GM19395 (cell line): ENCODE measurements around the gene SPCS1.
"Not testable (repeated sequence)": the region's sequence is repeated elsewhere in the genome, so short reads cannot be mapped to it uniquely, and the experiment has no call there.

ENCODE experiments used
- ATAC-seq: cut with Tn5 transposase; IDR thresholded peaks from one replicate; pipeline ENCODE4 v1.9.1; 2021; ENCODE audit warnings: mild to moderate bottlenecking, moderate library complexity; ENCODE audit not compliant: unreplicated experiment

SPCS1 gene

GRCh38 chr3:52728753-52729152, 22.8 kb downstream of the SPCS1 start:
- ATAC-seq, result not testable (repeated sequence)

GRCh38 chr3:52730681-52731080, 24.8 kb downstream of the SPCS1 start:
- no peak for ATAC-seq

GRCh38 chr3:52731590-52731989, 25.7 kb downstream of the SPCS1 start:
- no peak for ATAC-seq

DNA sequence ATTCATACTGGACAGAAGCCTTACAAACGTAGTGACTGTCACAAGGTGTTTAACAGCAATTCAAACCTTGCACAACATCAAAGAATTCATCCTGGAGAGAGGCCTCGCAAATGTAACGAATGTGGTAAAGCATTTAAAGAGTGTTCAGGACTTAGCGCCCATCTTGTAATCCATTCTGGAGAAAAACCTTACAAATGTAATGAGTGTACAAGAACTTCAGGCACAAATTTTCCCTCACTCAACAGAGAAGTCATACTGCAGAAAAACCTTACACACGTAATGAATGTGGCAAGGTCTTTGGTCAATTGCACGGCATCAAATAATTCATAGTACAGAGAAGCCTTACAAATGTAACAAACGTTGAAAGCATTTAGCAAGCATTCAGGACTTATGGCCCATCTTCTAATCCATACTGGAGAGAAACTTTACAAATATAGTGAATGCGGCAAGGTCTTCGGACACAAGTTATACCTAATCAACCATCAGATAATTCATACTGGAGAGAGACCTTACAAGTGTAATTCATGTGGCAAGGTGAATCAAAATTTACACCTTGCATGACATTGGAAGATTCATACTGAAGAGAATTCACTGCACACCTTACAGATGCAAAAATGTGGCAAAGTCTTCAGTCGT, 27.5 kb downstream of the SPCS1 start:
- no peak for ATAC-seq

GRCh38 chr3:52739730-52740129, 33.8 kb downstream of the SPCS1 start:
- no peak for ATAC-seq

DNA sequence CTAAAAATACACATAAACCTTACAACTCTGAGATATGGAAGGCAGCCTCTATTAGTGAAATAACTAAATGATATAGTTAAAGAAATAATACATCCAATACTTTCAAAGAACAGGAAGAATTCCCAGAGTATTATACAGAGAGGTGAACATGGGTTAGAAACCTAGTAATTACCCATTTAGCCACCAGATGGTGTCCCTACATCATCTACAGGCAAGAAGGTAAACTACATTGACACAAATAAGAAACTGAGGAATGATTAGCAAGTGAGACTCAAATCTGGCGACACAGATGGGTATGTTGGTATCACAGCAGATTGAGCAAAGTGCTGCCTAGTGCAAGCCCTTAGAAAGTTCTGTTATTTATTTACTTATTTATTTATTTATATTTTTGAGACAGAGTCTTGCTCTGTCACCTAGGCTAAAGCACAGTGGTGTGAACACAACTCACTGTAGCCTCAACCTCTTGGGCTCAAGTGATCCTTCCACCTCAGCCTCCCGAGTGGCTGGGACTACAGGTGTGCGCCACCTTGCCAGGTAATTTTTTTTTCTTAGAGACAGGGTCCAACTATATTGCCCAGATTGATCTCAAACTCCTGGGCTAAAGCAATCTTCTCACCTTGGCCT, 36.6 kb downstream of the SPCS1 start:
- no peak for ATAC-seq

GRCh38 chr3:52743152-52743551, 37.2 kb downstream of the SPCS1 start:
- ATAC-seq, result no peak

DNA sequence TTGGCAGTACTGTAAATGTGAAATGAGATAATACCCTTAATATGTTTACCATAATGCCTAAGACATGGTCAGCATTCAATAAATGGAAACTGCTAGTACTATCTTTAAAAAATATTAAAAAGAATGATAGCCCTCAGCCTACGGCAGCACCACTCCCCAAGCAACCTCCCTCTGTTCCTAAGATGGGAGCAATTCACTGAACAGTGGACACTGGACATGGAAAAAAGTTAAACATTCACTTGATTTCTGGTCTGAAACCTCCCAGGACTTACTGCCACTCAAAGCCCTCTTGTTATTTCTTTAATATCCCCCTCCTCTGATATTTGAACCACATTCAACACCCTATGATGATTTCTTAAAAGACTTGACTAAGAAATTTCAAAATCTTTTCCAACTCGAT, 37.8 kb downstream of the SPCS1 start:
- ATAC-seq, result no peak

GRCh38 chr3:52752045-52752660, 46.2 kb downstream of the SPCS1 start:
- ATAC-seq, result no peak

- ATAC-seq, result no peak
Measured at GRCh38 chr3:52754373-52754772, 48.5 kb downstream of the SPCS1 start.

DNA sequence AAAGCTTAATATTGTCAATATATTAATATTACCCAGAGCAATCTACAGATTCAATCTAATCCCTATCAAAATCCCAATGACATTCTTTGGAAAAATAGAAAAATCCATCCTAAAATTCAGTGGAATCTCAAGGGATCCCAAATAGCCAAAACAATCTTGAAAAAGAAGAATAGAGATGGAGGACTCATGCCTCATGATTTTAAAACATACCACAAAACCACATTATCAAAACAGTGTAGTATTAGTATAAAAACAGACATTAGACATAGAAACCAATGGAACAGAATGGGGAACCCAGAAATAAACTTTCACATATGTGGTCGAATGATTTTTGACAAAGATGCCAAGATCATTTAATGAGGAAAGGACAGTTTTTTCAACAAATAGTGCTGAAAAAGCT, 50.2 kb downstream of the SPCS1 start:
- no peak for ATAC-seq
